ENCODE measurements around the gene APLP1.
A peak's percentile ranks its signal among the peaks of the same experiment; 100 is the strongest.
"Not testable (repeated sequence)": the region's sequence is repeated elsewhere in the genome, so short reads cannot be mapped to it uniquely, and the experiment has no call there.

APLP1 gene

DNA sequence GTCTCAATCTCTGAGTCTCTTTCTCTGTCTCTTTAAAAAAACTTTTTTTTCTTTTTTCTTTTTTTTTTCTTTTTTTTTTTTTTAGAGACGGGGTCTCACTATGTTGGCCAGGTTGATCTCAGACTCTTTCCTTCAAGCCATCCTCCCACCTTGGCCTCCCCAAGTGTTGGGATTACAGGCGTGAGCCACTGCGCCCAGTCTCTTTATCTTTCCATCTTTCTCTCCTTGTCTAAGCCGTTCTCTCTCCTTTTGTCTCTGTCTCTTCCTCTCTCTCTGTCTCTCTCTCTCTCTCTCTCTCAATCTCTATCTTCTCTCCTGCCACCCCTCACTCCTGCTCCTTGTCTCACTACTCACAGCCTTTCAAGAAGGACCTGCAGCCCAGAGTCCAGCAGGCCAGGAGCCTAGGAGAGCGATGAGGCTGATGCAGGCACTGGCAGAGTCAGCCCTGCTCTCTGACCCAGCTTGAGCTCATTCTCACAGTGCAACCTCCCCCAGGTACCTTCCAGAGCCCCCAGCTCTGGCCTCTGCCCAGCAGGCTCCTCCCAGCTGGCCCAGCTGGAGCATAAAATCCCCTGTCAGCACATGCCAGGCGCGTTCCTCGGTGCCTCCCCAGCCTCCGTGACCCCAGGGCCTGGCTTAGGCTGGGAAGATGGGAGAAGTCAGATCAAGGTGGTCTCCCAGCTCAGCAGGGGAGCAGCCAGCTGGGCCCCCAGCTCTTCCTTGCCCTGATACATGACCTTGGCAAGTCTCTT lies 16.2 kb upstream of the APLP1 start, which contains the start of gene NPHS1:
NPHS1 (minus strand) TSS at position 476 of the 752 bp plus-strand sequence. CDS start 667 bp downstream, outside the sequence.
- no peak for DNase-seq (ENCODE audit: low spot score)

GRCh38 chr19:35853038-35853756 lies 15.2 kb upstream of the APLP1 start:
- no peak for DNase-seq (ENCODE audit: low spot score)

DNA sequence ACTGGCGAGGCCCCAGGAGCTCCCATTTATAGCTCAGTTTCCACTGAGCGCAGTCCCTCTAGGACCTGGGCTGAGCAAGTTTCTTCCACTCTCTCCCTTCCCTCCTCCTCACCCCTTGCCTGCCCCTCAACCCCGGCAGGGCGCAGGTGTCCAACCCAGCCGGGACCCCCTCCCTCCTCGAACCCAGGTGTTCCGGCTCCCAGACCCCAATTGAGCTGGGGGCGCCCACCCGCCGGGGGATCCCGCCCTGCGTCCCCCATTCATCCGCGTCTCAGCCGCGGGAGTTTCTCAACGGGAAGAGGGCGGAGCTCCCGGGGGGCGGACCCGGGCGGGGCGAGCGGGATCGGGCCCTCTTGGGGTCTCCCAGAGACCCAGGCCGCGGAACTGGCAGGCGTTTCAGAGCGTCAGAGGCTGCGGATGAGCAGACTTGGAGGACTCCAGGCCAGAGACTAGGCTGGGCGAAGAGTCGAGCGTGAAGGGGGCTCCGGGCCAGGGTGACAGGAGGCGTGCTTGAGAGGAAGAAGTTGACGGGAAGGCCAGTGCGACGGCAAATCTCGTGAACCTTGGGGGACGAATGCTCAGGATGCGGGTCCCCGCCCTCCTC lies 11.7 kb upstream of the APLP1 start, which contains the start of gene KIRREL2:
KIRREL2 (plus strand) TSS at position 366 of the 604 bp plus-strand sequence; CDS start at position 575, 209 bp downstream.
- DNase-seq (ENCODE audit: low spot score): no peak

- DNase-seq (ENCODE audit: low spot score): no peak
These were observed 10.1 kb upstream of the APLP1 start for GRCh38 chr19:35858311-35858710.

DNA sequence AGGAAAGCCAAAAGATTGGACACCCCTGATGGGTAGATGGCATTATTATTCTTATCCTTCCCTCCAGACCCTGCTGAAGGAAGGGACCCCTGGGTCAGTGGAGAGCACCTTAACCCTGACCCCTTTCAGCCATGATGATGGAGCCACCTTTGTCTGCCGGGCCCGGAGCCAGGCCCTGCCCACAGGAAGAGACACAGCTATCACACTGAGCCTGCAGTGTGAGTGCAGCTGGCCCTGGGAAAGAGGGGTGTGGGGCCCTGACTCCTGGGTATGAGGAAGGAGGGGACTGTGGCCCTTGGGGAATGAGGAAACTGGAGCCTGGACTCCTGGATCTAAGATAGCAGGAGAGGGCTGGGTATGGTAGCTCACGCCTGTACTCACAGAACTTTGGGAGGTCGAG lies 9.0 kb upstream of the APLP1 start:
- no peak for DNase-seq (ENCODE audit: low spot score)

GRCh38 chr19:35860436-35860817 lies 7.9 kb upstream of the APLP1 start:
- no peak for DNase-seq (ENCODE audit: low spot score)

GRCh38 chr19:35860818-35861639 lies 7.3 kb upstream of the APLP1 start:
- no peak for DNase-seq (ENCODE audit: low spot score)

- DNase-seq (ENCODE audit: low spot score): no peak
These were observed 6.7 kb upstream of the APLP1 start for GRCh38 chr19:35861640-35862160.

DNA sequence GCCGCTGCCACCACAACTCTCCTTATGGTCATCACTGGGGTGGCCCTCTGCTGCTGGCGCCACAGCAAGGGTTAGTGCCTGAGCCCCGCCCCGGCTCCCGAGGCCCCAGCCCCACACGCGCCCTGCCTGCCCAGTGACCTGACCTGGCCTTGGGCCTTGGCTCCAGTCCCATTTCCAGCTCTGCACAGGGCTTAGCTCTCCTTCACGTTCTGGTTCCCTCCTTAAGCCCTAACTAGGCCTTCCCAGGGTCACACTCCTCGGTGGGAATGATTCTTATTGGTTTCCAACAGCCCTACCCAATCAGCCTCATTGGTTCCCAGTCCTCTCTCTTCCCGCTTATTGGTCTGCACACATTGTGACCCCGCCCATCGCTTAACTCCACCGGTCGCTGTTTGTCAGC lies 5.8 kb upstream of the APLP1 start:
- no peak for DNase-seq (ENCODE audit: low spot score)

DNA sequence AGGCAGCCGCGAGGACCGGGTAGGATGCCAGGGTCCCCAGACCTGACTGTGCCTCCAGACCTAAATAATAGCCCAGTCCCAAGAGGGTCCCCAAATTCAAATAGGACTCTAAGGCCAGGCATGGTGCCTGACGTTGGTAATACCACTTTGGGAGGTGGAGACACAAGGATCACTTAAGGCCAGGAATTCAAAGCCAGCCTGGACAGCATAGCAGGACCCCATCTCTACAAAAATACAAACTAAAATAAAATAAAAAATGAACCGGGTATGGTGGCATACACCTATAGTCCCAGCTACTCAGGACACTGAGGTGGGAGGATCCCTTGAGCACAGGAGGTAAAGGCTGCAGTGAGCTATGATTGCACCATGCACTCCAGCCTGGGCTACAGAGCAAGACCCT lies 5.4 kb upstream of the APLP1 start:
- DNase-seq (ENCODE audit: low spot score): no peak

DNA sequence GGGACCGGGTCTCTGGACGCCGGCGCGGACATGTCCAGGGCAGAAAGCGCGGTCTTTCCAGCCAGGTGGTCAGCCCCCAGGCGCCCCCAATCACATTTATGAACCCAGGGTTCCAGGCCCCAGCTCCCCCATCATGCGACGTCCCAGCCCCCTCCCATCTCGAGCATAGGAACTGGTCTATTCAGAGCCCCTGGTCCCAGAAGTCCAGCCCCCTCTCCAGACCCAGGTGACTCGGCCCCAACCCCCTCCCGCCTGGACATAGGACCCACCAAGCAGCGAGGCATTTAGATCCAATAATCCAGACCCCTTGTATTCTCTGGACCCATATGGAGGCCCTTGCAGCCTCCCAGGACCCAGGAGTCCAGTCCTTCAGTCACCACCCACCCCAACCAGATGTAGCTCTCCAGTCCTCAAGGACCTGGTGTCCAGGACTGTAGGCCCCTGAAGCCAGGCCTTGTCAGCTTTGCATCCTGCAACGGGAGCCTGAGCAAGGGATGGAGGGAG lies 501 bp downstream of the APLP1 start:
- DNase-seq (ENCODE audit: low spot score): no peak

DNA sequence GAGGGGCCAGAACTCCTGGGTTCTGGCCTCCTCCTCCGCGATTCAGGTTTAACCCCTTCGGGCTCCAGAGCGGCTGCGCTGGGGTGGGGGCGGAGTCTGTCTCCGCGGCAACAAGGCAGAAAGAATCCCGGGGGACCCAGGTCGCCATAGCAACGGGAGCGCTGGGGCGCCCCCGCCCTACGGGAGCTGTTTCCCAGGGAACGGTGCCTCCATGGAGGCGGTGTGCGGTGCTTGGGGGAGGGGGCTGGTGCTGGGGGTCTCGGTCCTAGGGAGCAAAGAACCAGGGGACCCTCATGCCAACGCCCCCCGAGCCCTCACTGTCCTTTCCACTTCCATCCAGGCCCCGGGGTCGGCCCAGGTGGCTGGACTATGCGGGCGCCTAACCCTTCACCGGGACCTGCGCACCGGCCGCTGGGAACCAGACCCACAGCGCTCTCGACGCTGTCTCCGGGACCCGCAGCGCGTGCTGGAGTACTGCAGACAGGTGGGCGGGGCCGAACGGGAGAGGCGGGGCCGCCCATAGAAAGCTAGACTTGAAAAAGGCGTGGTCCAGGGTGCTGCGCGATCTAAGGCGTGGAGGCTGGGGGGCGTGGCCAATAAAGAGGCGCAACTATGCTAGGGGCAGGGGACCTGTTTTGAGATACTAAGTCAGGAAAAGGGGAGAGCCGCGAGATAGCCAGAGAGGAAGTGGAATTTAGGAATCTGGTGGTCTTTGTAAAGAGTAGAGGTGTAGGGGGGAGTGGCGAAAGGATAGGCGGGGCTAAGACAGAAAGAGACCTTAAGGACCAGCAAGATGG lies 1.2 kb downstream of the APLP1 start:
- peak; percentile 96 for DNase-seq (ENCODE audit: low spot score)

DNA sequence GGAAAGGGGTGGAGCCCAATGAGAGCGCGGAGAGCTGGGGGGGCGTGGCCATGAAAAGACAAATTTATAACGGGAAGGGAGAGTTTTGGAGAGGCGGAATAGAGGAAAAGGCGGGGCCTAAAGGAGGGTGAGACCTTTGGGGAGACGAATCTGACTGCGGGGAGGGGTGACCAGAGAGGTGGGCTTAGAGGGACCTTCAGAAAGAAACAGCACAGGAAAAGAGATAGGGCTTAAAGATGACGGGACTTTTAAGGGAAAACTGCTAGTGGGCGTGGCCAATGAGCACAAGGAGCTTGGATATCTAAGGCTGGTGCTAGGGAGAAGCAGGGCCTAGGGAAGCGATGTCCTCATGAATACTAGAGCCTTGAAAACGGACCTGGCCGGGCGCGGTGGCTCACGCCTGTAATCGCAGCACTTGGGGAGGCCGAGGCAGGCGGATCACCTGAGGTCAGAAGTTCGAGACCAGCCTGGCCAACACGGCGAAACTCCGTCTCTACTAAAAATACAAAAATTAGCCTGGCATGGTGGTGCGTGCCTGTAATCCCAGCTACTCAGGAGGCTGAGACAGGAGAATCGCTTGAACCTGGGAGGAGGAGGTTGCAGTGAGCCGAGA lies 1.9 kb downstream of the APLP1 start:
- not testable (repeated sequence) for DNase-seq (ENCODE audit: low spot score)

DNA sequence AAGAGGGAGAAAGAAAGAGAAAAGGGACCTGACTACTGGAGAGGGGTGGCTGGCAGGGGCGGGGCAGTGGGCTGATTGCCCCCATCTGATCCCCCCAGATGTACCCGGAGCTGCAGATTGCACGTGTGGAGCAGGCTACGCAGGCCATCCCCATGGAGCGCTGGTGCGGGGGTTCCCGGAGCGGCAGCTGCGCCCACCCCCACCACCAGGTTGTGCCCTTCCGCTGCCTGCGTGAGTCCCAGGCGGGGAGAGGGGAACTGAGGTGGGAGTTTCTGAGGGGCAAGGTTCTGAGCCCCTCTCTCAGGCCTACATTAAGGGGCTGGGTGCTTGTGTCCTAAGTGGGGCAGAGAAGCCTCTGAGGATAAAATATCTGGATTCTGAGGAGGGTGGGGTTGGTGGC lies 2.4 kb downstream of the APLP1 start:
- no peak for DNase-seq (ENCODE audit: low spot score)

- no peak for DNase-seq (ENCODE audit: low spot score)
These were observed 3.2 kb downstream of the APLP1 start for GRCh38 chr19:35871611-35872010.

DNA sequence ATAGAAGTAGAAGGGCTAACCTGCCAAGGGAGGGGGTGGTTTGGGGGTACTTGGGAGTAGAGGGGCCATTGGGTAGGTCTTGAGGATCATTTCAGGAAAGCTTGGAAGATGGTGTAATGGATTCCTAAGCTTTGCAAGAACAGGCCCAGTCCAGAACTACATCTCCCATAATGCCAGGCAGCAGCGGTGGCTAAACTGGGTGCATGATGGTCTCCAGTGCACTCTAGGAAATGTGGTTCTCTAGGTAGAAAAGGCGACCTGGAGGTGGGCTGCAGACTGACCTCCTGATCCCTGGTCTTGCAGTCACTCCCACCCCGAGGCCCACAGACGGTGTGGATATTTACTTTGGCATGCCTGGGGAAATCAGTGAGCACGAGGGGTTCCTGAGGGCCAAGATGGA lies 3.8 kb downstream of the APLP1 start:
- DNase-seq (ENCODE audit: low spot score): no peak

DNA sequence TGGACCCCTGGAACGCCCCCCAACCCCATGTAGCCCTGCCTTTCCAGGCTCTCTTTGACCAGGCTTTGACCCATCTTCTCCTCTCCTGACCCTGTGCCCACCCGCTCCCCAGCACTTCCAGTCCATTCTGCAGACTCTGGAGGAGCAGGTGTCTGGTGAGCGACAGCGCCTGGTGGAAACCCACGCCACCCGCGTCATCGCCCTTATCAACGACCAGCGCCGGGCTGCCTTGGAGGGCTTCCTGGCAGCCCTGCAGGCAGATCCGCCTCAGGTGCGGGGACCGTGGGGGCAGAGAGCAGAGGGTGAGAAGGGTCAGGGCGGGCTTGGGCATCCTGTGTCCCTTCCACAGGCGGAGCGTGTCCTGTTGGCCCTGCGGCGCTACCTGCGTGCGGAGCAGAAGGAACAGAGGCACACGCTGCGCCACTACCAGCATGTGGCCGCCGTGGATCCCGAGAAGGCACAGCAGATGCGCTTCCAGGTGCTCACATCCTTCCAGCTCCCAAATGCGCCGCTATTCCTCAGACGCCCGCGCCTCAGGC lies 6.1 kb downstream of the APLP1 start:
- no peak for DNase-seq (ENCODE audit: low spot score)

GRCh38 chr19:35879068-35879467 lies 10.7 kb downstream of the APLP1 start:
- DNase-seq (ENCODE audit: low spot score): no peak

- DNase-seq (ENCODE audit: low spot score): peak; percentile 94
These were observed 11.5 kb downstream of the APLP1 start for GRCh38 chr19:35879770-35880317.

All from SW480 (cell line).